H9 (cell line): ENCODE measurements around the gene PPP2R1A. TPM values are rescaled to one million over a fixed set of nuclear protein-coding genes. Genes with fewer than 3 reads are reported as not detected.

Experiments
- DNase-seq: peaks from one replicate; pipeline ENCODE4 v3.0.0-alpha.2; 2017
- H2AFZ ChIP-seq: one replicate; pipeline ENCODE4 v1.6.1; 2013; ENCODE audit warnings: mild to moderate bottlenecking, low read length, control low read depth, moderate library complexity
- H2AK5ac ChIP-seq: 2 replicates; pipeline ENCODE4 v1.6.1; 2013; ENCODE audit warnings: low read length, control low read depth, mixed read lengths; ENCODE audit not compliant: insufficient read length
- H2BK120ac ChIP-seq: one replicate; pipeline ENCODE4 v1.6.1; 2013; ENCODE audit warnings: low read depth, mild to moderate bottlenecking, low read length, control low read depth, inconsistent platforms; ENCODE audit not compliant: poor library complexity, severe bottlenecking
- H2BK12ac ChIP-seq: 2 replicates; pipeline ENCODE4 v1.6.1; 2013; ENCODE audit warnings: low read length, control low read depth, mixed read lengths, low read depth; ENCODE audit not compliant: insufficient read length
- H2BK15ac ChIP-seq: 2 replicates; pipeline ENCODE4 v1.6.1; 2013; ENCODE audit warnings: low read depth, low read length, control low read depth
- H2BK20ac ChIP-seq: one replicate; pipeline ENCODE4 v1.6.1; 2013; ENCODE audit warnings: low read depth, mild to moderate bottlenecking, low read length, control low read depth, inconsistent platforms; ENCODE audit not compliant: poor library complexity, severe bottlenecking
- H2BK5ac ChIP-seq: 2 replicates; pipeline ENCODE4 v1.6.1; 2013; ENCODE audit warnings: low read length, control low read depth, mixed read lengths; ENCODE audit not compliant: insufficient read length
- H3K14ac ChIP-seq: 2 replicates; pipeline ENCODE4 v1.6.1; 2013; ENCODE audit warnings: low read length, control low read depth; ENCODE audit not compliant: insufficient read depth
- H3K18ac ChIP-seq: 2 replicates; pipeline ENCODE4 v1.6.1; 2013; ENCODE audit warnings: low read depth, mild to moderate bottlenecking, mixed read lengths, low read length, control low read depth; ENCODE audit not compliant: insufficient read length
- H3K23ac ChIP-seq: 2 replicates; pipeline ENCODE4 v1.6.1; 2013; ENCODE audit warnings: low read length, control low read depth, mixed read lengths, low read depth; ENCODE audit not compliant: insufficient read length
- H3K23me2 ChIP-seq: 2 replicates; pipeline ENCODE4 v1.6.1; 2013; ENCODE audit warnings: low read depth, mild to moderate bottlenecking, mixed read lengths, low read length, control low read depth; ENCODE audit not compliant: insufficient read length, poor library complexity, severe bottlenecking
- H3K27ac ChIP-seq: 2 replicates; pipeline ENCODE4 v1.5.1; 2013; ENCODE audit warnings: low read length, control low read depth, mixed read lengths, low read depth; ENCODE audit not compliant: insufficient read length
- H3K27me3 ChIP-seq: 2 replicates; pipeline ENCODE4 v1.6.1; 2013; ENCODE audit warnings: low read length, control low read depth, inconsistent platforms; ENCODE audit not compliant: insufficient read depth
- H3K4ac ChIP-seq: 2 replicates; pipeline ENCODE4 v1.6.1; 2013; ENCODE audit warnings: low read depth, mild to moderate bottlenecking, control low read depth, inconsistent platforms, low read length, moderate library complexity
- H3K4me1 ChIP-seq: 2 replicates; pipeline ENCODE4 v1.6.1; 2013; ENCODE audit warnings: low read length, control low read depth, inconsistent platforms; ENCODE audit not compliant: insufficient read depth
- H3K4me2 ChIP-seq: 2 replicates; pipeline ENCODE4 v1.6.1; 2013; ENCODE audit warnings: low read length, control low read depth, mixed read lengths; ENCODE audit not compliant: insufficient read length, insufficient read depth
- H3K56ac ChIP-seq: 2 replicates; pipeline ENCODE4 v1.6.1; 2013; ENCODE audit warnings: low read depth, mild to moderate bottlenecking, mixed read lengths, low read length, control low read depth; ENCODE audit not compliant: insufficient read length
- H3K79me1 ChIP-seq: 2 replicates; pipeline ENCODE4 v1.6.1; 2013; ENCODE audit warnings: low read depth, mild to moderate bottlenecking, moderate library complexity, low read length, control low read depth, inconsistent platforms; ENCODE audit not compliant: insufficient read depth, poor library complexity, severe bottlenecking
- H3K79me2 ChIP-seq: 2 replicates; pipeline ENCODE4 v1.6.1; 2013; ENCODE audit warnings: low read length, control low read depth, inconsistent platforms; ENCODE audit not compliant: insufficient read depth
- H3K9ac ChIP-seq: 2 replicates; pipeline ENCODE4 v1.6.1; 2013; ENCODE audit warnings: low read length, control low read depth, mixed read lengths; ENCODE audit not compliant: insufficient read length; ENCODE audit errors: extremely low read depth
- H3K9me3 ChIP-seq: one replicate; pipeline ENCODE4 v1.6.1; 2013; ENCODE audit warnings: low read depth, low read length, inconsistent platforms; ENCODE audit not compliant: control insufficient read depth
- H3T11ph ChIP-seq: one replicate; pipeline ENCODE4 v1.6.1; 2013; ENCODE audit warnings: mild to moderate bottlenecking, low read length, control low read depth, inconsistent platforms
- H4K20me1 ChIP-seq: one replicate; pipeline ENCODE4 v1.6.1; 2013; ENCODE audit not compliant: control insufficient read depth, insufficient read length, insufficient read depth
- H4K5ac ChIP-seq: 2 replicates; pipeline ENCODE4 v1.6.1; 2013; ENCODE audit warnings: low read depth, mild to moderate bottlenecking, mixed read lengths, low read length, control low read depth; ENCODE audit not compliant: insufficient read length
- H4K8ac ChIP-seq: replicated peaks from 2 replicates; pipeline ENCODE4 v1.6.1; 2013; ENCODE audit warnings: low read length, control low read depth, mixed read lengths, low read depth; ENCODE audit not compliant: insufficient read length
- H4K91ac ChIP-seq: 2 replicates; pipeline ENCODE4 v1.6.1; 2013; ENCODE audit warnings: low read depth, mild to moderate bottlenecking, moderate library complexity, mixed read lengths, low read length, control low read depth; ENCODE audit not compliant: insufficient read length
- H3K27ac Mint-ChIP-seq, 3 experiments: 2 replicates in 2 of 3; 3 replicates in 1 of 3; pipeline ENCODE4 v1.8.0; 2020 to 2021; ENCODE audit warnings: mixed read lengths in 3 of 3, mild to moderate bottlenecking in 1 of 3, moderate library complexity in 1 of 3
- H3K27me3 Mint-ChIP-seq: 2 replicates; pipeline ENCODE4 v1.8.0; 2021; ENCODE audit warnings: low read depth, mild to moderate bottlenecking, moderate library complexity, mixed read lengths
- H3K36me3 Mint-ChIP-seq, 3 experiments: 2 replicates in 2 of 3; 3 replicates in 1 of 3; pipeline ENCODE4 v1.8.0; 2020 to 2021; ENCODE audit warnings: low read depth in 3 of 3, mixed read lengths in 3 of 3; ENCODE audit not compliant: insufficient read depth in 1 of 3
- H3K4me1 Mint-ChIP-seq, 2 experiments: 2 replicates each; pipeline ENCODE4 v1.8.0; 2020; ENCODE audit warnings: mixed read lengths in 2 of 2
- H3K4me3 Mint-ChIP-seq, 2 experiments: 2 replicates in 1 of 2; 3 replicates in 1 of 2; pipeline ENCODE4 v1.8.0; 2020 to 2021; ENCODE audit warnings: mild to moderate bottlenecking in 2 of 2, mixed read lengths in 2 of 2, moderate library complexity in 1 of 2
- H3K9me3 Mint-ChIP-seq, 2 experiments: 2 replicates in 1 of 2; 3 replicates in 1 of 2; pipeline ENCODE4 v1.8.0; 2020; ENCODE audit warnings: mild to moderate bottlenecking in 2 of 2, mixed read lengths in 2 of 2, moderate library complexity in 1 of 2
- WGBS: extraction: QIAGEN DNeasy Blood & Tissue Kit; methylation state at CpG from one replicate; pipeline ENCODE4 v1.1.7; 2013; ENCODE audit warnings: missing lambda C conversion rate, low lambda C conversion rate, mixed read lengths; ENCODE audit not compliant: insufficient read length; ENCODE audit errors: extremely low coverage; 5-methylcytosine and 5-hydroxymethylcytosine counted together
- total RNA-seq: library from RNA; stranded (reverse); gene quantifications from 2 replicates; pipeline ENCODE4 v1.2.1, GENCODE V29; 2021
- TF ChIP-seq, protein P1 (sequence below): fragments of 200-600 bp; sonication (generic); conservative IDR thresholded peaks from 3 replicates; pipeline ENCODE4 v1.8.0; 2021; ENCODE audit warnings: antibody characterized with exemption, mild to moderate bottlenecking

PPP2R1A gene
- total RNA-seq, 1 experiment from 2014 or later: 432 TPM

DNA sequence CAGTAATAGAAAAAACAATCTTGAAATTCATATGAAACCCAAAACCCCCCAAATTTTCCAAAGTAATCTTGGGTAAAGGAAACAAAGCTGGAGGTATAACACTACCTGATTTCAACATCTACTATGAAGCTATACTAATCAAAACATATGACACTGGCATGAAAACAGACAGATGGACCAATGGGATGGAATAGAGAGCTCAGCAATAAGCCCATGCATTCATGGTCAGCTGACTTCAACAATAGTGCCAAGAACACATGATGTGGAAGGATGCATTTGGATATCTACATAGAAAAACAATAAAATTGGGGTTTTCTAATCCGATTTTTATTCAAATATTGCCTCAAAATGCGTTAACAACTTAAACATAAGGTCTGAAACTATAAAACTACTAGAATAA, 47.3 kb downstream of the PPP2R1A start:
- Histone ChIP-seq H3K9me3 (no peaks in the 10 kb centered on the region), H2BK12ac (no peak overlapping the region), H4K5ac (no peak overlapping the region), H3K9ac (no peak overlapping the region), H4K20me1 (no peaks in the 10 kb centered on the region), H3K4me2 (no peak overlapping the region), H3K18ac (no peak overlapping the region), H4K8ac (no peak overlapping the region), H3T11ph (no peak overlapping the region), H3K23ac (no peak overlapping the region), H3K4me1 (no peaks in the 10 kb centered on the region), H3K23me2 (no peaks in the 10 kb centered on the region), H4K91ac (no peak overlapping the region), H2BK120ac (no peak overlapping the region), H3K56ac (no peak overlapping the region), H3K79me1 (no peaks in the 10 kb centered on the region), H2BK15ac (no peak overlapping the region), H3K79me2 (no peaks in the 10 kb centered on the region), H3K14ac (no peak overlapping the region), H3K4ac (no peak overlapping the region), H2AFZ (no peak overlapping the region), H2AK5ac (no peak overlapping the region), H3K27ac (no peak overlapping the region), H2BK5ac (no peak overlapping the region), H3K27me3 (no peaks in the 10 kb centered on the region), H2BK20ac (no peak overlapping the region)
- DNase-seq: no peak
- H3K4me3 Mint-ChIP-seq: no peak overlapping the region; a peak in 1 of 5 replicates
- WGBS: no CpG with 5 or more reads among the region's 2 CpGs
- no peaks in the 10 kb centered on the region for H3K4me1 Mint-ChIP-seq
- H3K36me3 Mint-ChIP-seq: no peaks in the 10 kb centered on the region
- peaks cover 0 to 3% of the 10 kb centered on the region in 2 experiments; a peak in 2 of 5 replicates for H3K9me3 Mint-ChIP-seq
- H3K27me3 Mint-ChIP-seq: peaks cover 5% of the 10 kb centered on the region; the same call in 1 of the 2 replicates
- no peak overlapping the region for H3K27ac Mint-ChIP-seq
- TF ChIP-seq, protein P1, sequence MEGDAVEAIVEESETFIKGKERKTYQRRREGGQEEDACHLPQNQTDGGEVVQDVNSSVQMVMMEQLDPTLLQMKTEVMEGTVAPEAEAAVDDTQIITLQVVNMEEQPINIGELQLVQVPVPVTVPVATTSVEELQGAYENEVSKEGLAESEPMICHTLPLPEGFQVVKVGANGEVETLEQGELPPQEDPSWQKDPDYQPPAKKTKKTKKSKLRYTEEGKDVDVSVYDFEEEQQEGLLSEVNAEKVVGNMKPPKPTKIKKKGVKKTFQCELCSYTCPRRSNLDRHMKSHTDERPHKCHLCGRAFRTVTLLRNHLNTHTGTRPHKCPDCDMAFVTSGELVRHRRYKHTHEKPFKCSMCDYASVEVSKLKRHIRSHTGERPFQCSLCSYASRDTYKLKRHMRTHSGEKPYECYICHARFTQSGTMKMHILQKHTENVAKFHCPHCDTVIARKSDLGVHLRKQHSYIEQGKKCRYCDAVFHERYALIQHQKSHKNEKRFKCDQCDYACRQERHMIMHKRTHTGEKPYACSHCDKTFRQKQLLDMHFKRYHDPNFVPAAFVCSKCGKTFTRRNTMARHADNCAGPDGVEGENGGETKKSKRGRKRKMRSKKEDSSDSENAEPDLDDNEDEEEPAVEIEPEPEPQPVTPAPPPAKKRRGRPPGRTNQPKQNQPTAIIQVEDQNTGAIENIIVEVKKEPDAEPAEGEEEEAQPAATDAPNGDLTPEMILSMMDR: no peak
